Hematopoietic multipotent progenitor cell treated with erythropoietin and hydrocortisone succinate and interleukin-3 and kit ligand, for 15 days (in vitro differentiated cells): Measurements from ENCODE around the gene LDHD.
A peak's percentile ranks its signal among the peaks of the same experiment; 100 is the strongest.

Experiments used
- DNase-seq: peaks from one replicate; pipeline ENCODE4 v3.0.0-alpha.2; 2015; ENCODE audit warnings: low spot score

Gene LDHD

GRCh38 chr16:75079346-75079926 lies 37.1 kb downstream of the LDHD start:
- no peak for DNase-seq

- no peak for DNase-seq
These were observed 37.7 kb downstream of the LDHD start for GRCh38 chr16:75078886-75079285.

DNA sequence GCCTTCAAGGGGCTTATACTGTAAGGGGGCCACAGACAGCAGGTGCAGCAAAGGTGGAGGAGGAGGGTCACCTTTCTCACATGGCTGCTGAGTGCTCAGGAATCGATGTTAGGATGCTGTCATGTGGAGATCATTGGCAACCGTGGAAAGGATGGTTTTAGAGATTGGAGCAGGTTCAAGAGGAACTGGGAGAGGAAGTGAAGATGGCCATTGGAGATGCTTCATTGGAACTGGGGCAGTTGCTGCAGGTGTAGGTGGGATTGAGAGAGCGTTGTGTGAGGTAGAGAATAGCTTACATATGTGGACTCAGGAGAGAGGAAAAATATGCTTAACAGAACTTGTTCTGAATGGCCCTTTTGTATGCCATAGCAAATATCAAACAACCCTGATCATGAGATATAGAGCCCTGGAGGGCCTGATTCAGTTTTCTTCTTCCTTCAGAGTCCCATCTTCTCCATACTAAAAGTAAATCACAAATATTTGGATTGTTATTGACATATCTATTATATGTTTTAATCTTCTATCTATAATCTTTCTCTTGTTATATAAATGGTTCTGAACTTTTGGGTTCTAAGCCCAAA lies 40.8 kb downstream of the LDHD start:
- DNase-seq: no peak

DNA sequence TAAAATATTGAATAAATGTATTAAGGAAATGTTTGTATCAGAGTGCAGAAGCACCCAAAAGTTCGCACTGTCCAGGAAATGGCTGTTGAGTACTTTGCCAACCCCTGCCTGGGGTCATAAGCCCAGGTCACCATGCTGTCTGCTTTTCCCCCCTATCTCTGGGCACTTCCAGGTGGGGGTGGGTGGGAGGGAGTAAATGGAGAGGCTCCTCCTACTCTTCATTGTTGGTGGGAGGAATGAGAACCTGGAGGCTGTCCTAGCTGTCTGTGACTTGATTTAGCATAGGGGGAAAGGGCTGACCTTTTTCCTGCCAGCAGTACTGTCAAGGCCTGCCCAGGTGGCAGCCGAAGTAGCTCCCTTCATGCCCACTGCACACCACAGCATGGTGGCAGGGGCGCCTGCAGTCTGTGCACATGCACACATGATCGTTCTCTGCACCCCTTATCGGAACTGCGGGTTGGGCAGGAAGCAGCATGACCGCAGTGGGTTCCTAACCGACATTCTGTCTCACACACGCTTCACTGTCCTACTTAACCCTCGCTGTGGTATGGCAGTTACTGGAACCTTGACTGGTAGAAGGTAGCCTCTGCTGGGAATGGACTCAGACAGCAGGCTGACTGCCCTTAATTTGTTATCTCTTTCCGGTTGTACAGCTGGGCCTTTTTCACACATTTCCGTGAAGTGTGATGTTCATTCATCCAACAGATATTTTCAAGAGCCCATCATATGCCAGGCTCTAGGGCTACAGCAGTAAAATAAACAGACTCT lies 41.5 kb downstream of the LDHD start:
- DNase-seq: peak; percentile 56

- no peak for DNase-seq
These were observed 42.2 kb downstream of the LDHD start for GRCh38 chr16:75074304-75074793.

- DNase-seq: no peak
These were observed 42.9 kb downstream of the LDHD start for GRCh38 chr16:75073545-75074303.

DNA sequence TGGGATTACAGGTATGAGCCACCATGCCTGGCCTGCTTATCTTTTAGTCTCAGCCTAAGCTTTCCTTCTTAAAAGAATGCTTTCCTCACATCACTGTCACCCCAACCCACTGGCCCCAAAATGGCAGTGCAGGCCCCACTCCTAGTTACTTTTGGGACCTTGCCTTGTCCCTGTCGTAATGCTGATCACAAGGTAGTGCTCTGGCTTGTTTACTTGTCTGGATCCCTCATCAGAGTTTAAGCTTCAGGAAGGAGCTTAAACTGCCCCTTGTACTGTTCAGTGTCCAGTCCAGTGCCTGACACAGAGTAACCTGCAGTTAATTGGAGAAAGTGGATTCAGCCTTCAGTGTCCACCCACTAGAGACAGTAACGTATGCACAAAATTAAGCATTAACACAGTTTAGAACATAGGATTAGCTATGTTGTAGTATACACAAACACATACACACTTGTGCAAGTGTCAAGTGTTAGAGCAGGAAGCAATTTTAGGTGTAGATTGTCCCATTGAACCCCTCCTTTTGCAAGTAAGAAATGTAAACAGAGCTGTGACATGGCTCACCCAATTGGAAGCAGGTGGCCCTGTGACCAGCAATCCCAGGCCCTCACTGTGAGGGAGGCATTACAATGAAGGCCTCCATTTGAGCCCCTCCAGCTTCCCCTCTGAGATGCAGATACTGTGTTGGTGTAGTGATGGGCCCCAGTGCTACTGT lies 44.2 kb downstream of the LDHD start:
- no peak for DNase-seq

- no peak for DNase-seq
These were observed 45.0 kb downstream of the LDHD start for GRCh38 chr16:75071621-75072020.

- no peak for DNase-seq
These were observed 46.4 kb downstream of the LDHD start for GRCh38 chr16:75070012-75070841.

DNA sequence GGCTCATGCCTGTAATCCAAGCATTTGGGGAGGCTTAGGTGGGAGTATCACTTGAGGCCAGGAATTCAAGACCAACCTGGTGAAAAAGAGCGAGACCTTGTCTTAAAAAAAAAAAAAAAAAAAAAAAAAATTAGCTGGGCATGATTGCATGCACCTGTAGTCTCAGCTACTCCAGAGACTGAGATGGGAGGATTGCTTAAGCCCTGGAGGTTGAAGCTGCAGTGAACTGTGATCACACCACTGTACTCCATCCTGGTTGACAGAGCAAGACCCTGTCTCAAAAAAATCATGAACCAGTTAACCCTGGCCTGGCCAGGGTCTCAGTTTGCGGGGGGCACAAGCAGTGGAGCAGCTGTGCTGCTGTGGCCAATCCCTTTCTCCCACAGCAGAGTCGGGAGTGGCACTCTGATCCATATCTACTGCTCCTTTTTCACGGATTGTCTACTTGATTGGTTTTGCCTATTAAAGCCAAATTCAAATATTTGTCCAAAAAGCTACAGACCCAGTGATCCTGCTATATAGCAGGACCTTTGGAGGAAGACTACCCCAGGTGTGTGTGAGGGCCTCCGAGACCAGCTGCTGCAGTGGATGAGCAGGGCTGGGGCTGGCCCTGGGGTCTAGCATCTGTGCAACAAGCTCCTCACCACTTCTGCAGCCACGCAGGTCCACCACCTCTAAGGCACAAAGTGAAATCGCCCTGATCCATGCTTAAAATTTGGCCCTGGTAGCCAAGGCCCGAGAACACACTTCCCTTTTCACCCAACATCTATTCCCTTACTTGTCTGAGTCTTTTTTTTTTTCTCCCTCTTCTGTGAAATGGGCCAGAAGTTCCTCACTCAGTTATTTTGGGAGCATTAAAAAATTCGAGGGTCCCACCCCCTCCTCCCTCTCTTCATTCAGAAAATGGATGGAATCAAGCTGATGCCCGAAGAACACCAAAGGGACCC lies 48.2 kb downstream of the LDHD start:
- DNase-seq: no peak

DNA sequence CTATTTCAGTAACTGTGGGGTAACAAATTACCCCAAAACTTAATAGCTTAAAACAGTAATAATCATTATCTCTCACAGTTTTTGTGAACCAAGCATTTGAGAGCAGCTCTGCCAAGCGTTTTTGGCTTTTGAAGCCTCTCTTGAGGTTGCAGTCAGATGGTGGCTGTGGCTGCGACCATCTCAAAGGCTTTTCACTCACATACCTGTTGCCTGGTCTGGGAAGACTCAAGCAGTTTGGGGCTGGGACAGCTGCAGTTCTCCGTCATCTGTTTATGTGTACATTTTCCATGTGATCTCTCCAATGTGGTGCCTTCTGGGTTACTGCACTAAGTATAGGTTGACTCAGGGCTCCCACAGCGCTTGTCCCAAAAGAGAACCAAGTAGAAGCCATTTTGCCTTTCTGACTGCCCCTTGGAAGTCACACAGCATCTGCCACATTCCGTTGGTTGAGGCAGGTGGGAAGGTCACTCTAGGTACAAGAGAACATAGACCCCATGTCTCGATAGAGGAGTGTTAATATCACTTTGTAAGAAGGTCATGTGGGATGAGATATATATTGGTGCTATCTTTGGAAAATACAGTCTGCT lies 49.6 kb downstream of the LDHD start:
- DNase-seq: no peak

DNA sequence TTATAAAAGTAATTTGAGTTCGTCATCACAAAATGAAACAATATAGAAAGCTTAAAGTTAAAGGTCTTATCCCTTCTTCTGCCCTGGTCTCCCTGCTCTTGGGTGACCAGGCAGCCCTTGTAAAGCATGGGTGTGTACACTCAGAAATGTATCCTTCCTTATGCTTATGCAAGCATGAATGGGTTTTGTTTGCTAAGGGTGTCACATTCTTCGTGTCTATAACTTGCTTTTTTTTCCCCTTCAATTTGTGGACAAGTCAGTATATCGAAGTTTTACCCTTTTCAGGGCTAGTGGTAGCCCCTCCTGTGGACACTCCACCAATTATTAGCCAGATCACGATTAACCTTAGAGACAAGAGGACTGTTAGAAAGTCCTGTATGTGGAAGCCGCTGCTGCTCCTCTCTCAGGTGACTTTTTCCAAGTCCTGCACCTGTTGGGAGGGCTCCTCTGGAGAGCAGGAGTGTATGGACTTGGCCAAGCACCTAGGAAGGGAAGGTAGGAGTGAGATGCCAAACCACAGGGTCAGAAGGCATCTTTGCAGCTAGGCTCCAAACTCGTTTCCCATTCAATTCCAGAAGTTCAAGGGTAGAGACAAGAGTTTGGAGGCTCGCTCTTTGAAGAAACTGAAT lies 50.9 kb downstream of the LDHD start:
- peak; percentile 44 for DNase-seq

DNA sequence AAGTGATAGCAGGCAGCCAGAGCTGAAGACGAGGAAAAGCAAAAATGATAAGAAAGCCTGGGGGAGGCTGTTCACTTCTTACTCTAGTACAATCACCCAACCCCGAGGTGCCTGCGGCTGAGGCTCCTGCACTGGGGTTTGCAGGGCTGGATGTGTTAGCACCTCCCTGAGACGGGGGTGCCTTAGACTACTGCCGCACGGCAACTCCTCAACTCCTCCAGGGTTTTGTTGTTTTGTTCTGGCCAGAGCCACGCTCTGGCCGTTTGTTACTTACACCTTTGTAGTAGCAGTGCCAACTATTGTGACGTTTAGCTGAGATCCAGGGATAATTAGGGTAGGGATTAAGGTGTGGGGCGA lies 51.5 kb downstream of the LDHD start:
- DNase-seq: peak; percentile 51

GRCh38 chr16:75064403-75065148 lies 52.0 kb downstream of the LDHD start:
- no peak for DNase-seq

DNA sequence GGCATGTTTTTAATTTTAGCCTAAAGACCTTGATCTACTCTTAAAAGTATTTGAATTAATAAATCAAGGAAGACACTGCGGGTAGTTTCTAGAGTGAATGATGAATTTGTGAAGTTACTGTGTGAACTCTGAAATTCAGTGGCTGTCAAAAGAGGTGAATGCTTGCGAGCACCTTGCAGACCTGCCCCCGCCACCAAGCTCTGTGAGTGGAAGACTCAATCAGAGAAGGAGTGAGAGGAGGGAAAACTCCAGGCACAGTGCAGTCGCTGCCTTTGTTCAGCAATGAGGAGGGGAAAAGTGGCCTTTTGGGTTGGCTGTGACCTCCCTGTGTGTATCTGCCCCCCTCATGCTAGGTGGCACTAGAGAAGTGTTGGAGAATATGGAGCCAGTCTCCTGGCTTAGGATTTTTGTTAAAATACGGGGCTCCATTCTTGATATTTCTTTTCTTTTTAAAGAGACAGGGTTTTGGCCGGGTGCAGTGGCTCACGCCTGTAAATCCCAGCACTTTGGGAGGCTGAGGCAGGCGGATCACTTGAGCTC lies 53.0 kb downstream of the LDHD start:
- no peak for DNase-seq

DNA sequence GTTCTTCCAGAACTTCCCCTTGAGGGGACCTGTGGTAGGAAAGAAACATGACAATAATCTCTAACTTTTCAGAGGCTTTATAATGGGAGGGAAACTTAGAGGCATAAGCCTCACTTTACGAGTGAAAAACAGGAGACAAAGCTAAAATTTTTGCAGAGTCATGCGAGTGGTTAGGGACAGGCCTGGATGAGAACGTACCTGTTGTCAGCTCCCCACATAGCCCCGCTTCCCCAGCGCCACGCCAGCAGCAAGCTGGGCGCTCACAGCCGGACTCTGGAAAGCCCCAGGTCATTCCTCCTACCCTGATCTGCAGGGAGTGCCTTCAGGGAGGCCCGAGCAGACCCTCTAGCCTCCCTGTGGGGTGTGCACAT lies 53.6 kb downstream of the LDHD start:
- no peak for DNase-seq

DNA sequence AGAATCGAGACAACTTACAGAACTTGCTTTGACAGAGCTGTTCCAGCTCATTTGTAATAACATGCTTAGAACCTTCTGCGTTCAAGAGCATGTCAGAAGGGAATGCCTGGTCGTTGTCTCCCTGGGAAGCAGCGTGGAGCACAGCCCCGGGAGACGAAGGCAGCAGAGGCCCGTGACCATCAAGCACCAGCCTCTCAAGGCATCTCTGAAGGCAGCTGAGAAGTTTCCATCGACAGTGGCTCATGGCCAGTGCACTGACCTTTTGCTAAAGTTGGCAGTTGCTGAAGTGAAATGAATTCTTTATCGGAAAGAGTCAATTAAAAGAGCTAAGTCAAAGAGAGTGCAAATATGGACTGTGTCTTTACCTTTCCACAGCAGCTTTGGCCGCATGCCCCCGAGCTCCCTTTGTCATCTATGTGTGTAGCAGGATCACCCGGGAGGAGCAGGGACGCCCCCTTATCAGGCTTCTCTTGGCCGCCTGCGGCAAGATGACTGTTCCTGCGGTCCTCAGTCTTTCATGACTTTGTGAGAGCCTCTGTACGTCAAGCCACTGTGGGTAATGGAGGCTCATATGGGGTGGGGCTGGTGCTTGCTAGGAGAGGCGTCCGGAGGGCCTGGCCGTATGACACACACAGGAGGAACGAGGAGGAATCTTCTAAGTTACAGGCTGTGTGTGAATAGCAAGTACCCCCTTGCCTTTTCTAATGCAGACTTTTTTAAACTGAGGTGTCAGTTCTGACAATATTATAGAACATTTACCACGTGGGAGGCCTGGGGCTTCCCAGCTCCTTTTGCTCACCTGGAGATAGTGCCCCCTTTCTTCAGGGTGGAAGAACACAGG lies 54.2 kb downstream of the LDHD start:
- DNase-seq: peak; percentile 74
